COLO668 (cell line): Measurements from ENCODE around the gene ESYT3.
"Not testable (repeated sequence)": the region's sequence is repeated elsewhere in the genome, so short reads cannot be mapped to it uniquely, and the experiment has no call there.

Experiments
- DNase-seq: peaks from one replicate; lab custom pipeline; 2025; ENCODE audit not compliant: unreplicated experiment; lab: John Stamatoyannopoulos, UW

The ESYT3 gene

GRCh38 chr3:138408751-138409570 lies 25.5 kb upstream of the ESYT3 start:
- no peak for DNase-seq

GRCh38 chr3:138412821-138413551 lies 21.4 kb upstream of the ESYT3 start:
- DNase-seq = no peak

DNA sequence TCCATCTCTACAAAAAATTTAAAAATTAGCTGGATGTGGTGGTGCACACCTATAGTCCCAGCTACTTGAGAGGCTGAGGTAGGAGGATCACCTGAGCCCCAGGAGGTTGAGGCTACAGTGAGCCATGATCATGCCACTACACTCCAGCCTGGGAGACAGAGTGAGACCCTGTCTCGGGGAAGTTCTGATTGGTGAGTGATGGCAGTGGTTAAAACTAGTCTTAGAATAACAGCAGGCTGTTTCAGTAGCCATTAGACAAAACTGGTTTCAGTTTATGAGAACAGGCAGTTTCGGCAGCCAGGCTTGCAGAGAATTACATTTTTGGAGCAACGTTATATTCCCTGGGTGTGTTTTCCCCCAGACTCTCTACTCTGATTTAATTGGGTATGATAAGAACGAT lies 18.2 kb upstream of the ESYT3 start:
- not testable (repeated sequence) for DNase-seq

DNA sequence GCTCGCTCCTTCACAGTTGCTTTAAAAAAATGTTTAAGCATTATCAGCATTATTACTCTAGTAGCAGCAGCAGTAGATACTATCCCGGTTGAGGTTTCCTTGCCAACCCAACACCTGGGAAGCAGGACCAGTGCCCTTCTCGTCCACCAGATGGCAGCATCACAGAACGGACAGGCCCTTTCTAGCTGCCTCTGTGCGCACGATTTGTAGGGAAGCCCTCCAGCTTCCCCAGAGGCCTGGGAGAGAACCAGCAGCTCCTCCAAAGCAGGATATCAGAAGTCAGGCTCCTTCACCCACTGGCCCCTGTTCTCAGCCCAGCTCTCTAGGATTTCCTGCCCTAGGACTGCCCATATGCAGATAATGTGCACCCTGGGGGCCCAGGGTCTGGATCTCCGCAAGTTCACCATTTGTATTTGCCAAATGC lies 16.8 kb upstream of the ESYT3 start:
- DNase-seq = peak; percentile 63

GRCh38 chr3:138418601-138419206 lies 15.7 kb upstream of the ESYT3 start:
- peak; percentile 7 for DNase-seq

DNA sequence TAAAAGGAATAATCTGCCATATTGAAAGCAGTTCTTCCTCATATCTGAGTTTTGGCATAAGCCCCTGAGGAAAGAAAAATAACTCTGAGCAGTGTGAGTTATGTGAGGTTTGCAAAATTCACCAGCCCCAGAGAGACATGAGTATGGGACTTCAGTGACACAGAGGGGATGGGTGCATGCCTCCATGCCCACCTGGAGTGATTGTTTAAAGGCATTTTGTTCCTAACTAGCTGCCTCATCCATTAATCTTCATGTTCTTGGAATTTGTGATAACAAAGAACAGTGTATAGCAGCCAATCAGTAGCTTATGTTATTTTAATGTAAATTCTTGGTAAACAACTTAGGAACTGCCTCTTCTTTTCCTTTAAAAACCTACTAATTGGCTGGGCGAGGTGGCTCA lies 11.1 kb upstream of the ESYT3 start:
- DNase-seq = no peak

GRCh38 chr3:138424323-138424722 lies 10.1 kb upstream of the ESYT3 start:
- DNase-seq = no peak

DNA sequence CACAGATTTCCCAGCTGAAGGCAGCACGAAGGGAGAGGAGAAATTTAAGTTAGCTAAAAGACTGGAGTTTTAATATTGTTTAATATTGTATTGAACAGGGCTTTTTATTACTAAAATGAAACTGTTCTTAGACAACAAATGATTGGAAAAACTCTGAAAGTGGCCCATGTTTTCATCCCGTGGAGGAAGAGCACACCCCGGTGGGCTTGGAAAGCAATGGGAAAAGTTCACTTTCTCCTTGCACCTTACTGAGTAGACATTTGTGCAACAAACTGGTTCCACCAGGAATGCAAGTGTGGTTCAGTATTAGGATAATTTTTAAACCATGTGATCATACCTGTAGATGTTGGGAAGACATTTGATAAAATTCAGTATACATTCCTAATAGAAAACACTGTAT lies 8.2 kb upstream of the ESYT3 start:
- DNase-seq = no peak

DNA sequence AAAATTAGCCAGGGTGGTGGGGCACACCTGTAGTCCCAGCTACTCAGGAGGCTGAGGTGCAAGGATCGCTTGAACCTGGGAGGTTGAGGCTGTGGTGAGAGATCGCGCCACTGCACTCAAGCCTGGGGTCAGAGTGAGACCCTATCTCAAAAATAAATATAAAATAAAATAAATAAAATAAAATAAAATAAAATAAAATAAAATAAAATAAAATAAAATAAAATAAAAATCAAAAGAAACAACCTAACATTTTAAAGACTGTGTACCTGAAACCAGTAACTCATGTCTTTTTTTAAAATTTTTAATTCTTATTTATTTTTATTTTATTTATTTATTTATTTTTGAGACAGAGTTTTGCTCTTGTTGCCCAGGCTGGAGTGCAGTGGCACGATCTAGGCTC lies 7.7 kb upstream of the ESYT3 start:
- not testable (repeated sequence) for DNase-seq

- DNase-seq = no peak
These were observed 4.8 kb upstream of the ESYT3 start for GRCh38 chr3:138429665-138430064.

DNA sequence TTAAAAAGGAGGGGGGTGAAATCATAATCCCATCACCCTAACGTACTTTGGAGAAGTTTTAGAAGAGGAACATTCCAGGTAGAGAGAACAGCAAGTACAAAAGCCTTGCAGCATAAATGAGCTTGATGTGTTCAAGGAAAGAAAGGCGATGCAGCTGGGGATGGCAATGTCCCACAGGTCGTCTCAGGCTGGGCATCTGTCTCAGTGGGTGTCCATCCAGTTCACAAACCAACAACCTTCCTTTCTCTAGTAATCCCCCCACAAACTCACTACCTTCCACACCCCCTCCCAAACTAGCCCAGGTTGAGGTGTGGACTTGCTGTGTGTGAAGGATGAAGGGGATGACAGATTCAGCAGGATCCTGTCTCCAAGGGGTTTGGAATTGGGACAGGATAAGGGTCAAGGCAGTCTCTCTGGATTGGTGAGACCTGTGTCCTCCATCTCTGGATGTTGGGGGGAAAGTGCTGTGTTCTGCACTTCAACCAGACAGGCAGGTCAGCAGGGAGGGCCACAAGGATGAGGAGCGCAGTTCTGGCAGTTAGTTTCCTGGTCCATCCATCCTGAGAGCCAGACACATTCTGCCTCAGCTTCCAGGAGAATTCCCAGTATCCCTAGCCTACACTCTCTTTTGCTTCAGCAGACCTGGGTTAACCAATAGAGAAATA lies 1.7 kb upstream of the ESYT3 start:
- DNase-seq = no peak

DNA sequence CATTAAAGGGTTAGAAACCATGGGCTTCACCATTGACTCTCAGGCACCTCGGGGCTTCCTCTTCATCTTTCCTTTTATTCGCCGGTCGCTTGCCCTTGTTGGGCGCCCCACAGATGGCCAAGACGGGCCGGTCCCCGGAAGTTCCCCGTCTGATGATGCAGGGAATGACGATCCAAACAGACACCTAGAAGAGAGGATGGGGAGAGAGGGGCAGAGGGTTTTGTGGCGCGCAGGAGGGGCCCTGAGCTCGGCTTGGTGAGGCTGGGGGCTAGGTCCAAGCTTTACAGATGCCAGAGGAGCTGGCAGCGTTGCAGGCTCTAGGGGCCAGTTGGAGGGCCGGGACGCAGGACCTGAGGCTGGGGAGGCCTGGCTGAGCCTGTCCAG lies 532 bp upstream of the ESYT3 start:
- no peak for DNase-seq

DNA sequence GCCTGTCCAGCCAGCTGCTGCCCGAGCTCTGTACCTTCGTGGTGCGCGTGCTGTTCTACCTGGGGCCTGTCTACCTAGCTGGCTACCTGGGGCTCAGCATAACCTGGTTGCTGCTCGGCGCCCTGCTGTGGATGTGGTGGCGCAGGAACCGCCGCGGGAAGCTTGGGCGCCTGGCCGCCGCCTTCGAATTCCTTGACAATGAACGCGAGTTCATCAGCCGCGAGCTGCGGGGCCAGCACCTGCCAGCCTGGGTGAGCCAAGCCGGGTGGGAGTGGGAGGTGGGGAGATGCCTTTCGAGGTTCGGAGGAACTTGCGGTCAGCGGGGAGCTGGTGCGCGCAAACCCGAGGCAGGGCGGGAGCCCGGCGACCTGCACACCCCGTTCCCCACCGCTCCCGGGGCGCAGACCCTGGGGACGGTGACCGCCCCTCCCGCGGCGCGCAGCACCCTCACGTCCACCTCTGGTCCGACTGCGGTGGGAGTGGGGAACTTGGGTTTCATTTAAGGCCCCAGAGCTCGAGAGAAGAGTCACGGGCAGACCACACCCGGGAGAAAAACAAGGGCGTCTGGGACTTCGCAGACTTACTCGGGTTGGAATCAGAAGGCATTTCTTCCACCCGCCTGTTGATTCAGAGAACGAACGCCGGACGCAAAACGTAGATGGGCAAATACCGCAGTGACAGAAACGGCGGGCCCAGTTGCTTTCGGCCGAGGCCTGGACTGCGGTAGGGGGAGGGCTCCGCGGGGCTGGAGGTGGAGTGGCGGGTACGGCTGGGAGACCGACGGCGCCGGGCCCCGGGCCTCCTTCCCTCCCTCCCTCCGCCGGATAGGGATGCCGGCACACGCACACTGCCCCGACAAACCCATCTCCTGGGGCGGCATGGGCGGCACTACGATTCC lies 708 bp downstream of the ESYT3 start:
- DNase-seq = peak; percentile 52

- no peak for DNase-seq
These were observed 1.4 kb downstream of the ESYT3 start for GRCh38 chr3:138435840-138436239.

- DNase-seq = no peak
These were observed 2.9 kb downstream of the ESYT3 start for GRCh38 chr3:138437281-138437680.

DNA sequence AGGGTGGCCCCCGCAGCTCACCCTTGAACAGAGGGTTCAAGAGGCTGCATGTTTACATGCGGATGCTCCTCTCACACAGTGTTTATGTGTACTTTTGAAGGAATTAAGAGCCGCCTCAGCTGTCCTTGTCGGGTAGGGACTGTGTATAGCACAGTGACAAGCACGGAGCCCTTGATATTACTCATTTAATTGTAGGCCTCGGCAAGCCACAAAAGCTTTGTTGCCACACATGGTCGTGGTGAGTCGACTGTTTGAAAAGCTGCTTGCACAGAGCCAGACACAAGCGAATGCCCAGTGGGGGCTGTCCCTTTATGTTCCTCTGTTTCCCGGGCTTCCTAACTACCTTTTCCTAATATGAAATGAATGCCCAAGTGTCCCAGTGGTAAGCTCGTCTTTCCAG lies 4.5 kb downstream of the ESYT3 start:
- no peak for DNase-seq

GRCh38 chr3:138439646-138440045 lies 5.2 kb downstream of the ESYT3 start:
- no peak for DNase-seq

DNA sequence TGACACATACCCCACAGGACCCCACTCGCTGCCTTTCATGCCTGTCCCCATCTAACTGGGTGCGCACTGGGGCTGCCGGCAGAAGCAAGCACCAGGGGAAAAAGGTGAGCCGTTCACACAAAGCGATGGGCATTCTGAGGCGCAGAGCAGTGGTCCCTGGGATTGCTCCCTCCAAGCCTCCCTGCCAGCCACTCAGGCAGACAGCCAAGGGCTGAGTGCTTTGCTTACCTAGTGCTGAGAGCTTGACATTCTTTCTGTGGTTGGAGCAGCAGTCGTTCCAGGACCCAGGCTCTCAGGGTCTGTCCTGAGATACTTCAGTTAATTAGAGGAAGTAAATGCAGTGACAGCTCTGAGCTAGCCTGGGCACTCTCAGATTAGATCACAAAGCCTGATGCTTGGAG lies 5.7 kb downstream of the ESYT3 start:
- no peak for DNase-seq

DNA sequence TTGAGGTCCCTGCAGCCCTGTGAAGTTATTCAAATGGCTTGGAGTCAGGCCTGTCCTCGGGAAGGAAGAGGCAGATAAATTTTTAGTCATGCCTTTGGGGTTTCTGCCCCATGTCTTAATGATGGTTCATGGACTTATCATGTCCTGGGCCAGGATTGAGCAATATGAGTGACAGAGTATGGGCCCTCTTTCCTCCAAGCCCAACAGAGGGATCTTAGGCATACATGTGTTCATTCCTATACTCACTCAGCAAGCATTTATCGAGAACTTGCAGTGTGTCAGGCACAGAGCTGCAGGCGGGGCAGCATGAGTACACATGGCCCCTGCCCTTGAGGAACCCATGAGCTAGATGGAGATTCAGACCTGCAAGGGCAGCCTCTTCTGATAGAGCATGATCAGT lies 6.2 kb downstream of the ESYT3 start:
- no peak for DNase-seq

GRCh38 chr3:138441256-138441655 lies 6.8 kb downstream of the ESYT3 start:
- DNase-seq = no peak

DNA sequence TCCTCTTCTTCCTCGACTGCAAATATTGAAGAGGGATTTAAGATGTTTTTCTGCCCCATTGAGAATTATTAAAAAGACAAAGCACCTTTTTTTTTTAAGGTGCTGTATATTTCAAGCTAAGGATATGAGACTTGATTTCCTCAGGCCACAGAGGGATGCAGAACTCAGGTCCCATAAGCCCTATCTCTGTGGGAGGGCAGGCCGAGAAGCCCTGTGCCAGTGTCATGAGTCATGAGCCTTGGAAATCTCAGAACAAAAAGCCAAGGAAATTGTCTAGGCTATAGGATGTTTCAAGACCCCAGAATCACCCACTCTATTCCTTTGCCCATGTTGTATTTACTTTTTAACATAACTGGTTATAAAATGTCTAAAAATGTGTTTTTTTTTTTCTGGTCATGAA lies 7.3 kb downstream of the ESYT3 start:
- no peak for DNase-seq
